DOHH2 (cell line): Measurements from ENCODE around the gene PIP4K2B.

Experiments
- H3F3A ChIP-seq: fragments of 200-600 bp; sonication (generic), shearing (Covaris generic); 2 replicates; pipeline ENCODE4 v1.6.0; 2016; ENCODE audit warnings: antibody characterized with exemption, mild to moderate bottlenecking; ENCODE audit not compliant: control insufficient read depth, insufficient read depth
- H3K27ac ChIP-seq: fragments of 200-600 bp; sonication (generic); 2 replicates; pipeline ENCODE4 v1.5.1; 2014; ENCODE audit warnings: low read depth, mild to moderate bottlenecking, low read length, moderate library complexity
- H3K27me3 ChIP-seq: fragments of 200-600 bp; sonication (generic); 2 replicates; pipeline ENCODE4 v1.6.1; 2014; ENCODE audit warnings: mild to moderate bottlenecking, low read length, mixed read lengths; ENCODE audit not compliant: control insufficient read depth
- H3K36me3 ChIP-seq: fragments of 200-600 bp; sonication (generic); 2 replicates; pipeline ENCODE4 v1.6.1; 2014; ENCODE audit warnings: mild to moderate bottlenecking, low read length, moderate library complexity, mixed read lengths; ENCODE audit not compliant: control insufficient read depth
- H3K4me1 ChIP-seq: fragments of 200-600 bp; sonication (generic); 2 replicates; pipeline ENCODE4 v1.6.1; 2014; ENCODE audit warnings: mild to moderate bottlenecking, low read length, mixed read lengths; ENCODE audit not compliant: control insufficient read depth
- H3K4me2 ChIP-seq: fragments of 200-600 bp; sonication (generic); 2 replicates; pipeline ENCODE4 v1.6.0; 2014; ENCODE audit warnings: mild to moderate bottlenecking, low read length, moderate library complexity
- H3K4me3 ChIP-seq: fragments of 200-600 bp; sonication (generic); 2 replicates; pipeline ENCODE4 v1.5.1; 2014; ENCODE audit warnings: mild to moderate bottlenecking, low read length, mixed read lengths
- H3K79me2 ChIP-seq: fragments of 200-600 bp; sonication (generic); 2 replicates; pipeline ENCODE4 v1.6.1; 2014; ENCODE audit warnings: mild to moderate bottlenecking, low read length, mixed read lengths; ENCODE audit not compliant: control insufficient read depth
- H3K9me2 ChIP-seq: fragments of 200-600 bp; sonication (generic); replicated peaks from 2 replicates; pipeline ENCODE4 v1.6.1; 2014; ENCODE audit warnings: mild to moderate bottlenecking, low read length, mixed read lengths; ENCODE audit not compliant: control insufficient read depth
- H3K9me3 ChIP-seq: fragments of 200-600 bp; sonication (generic); 2 replicates; pipeline ENCODE4 v1.6.1; 2014; ENCODE audit warnings: antibody characterized with exemption, low read length, mixed read lengths; ENCODE audit not compliant: control insufficient read depth, insufficient read depth
- H4K20me1 ChIP-seq: fragments of 200-600 bp; sonication (generic); 2 replicates; pipeline ENCODE4 v1.6.0; 2014; ENCODE audit warnings: low read depth, mild to moderate bottlenecking, antibody characterized with exemption, low read length, moderate library complexity; ENCODE audit not compliant: control insufficient read depth, insufficient read depth
- CTCF ChIP-seq: fragments of 200-600 bp; sonication (generic); IDR thresholded peaks from one replicate; pipeline ENCODE4 v1.5.1; 2014; ENCODE audit warnings: antibody characterized with exemption, mild to moderate bottlenecking, low read depth, low read length; ENCODE audit not compliant: poor library complexity, severe bottlenecking
- EZH2phosphoT487 ChIP-seq: fragments of 200-600 bp; sonication (generic); IDR thresholded peaks from 2 replicates; pipeline ENCODE4 v1.6.1; 2017; ENCODE audit warnings: borderline replicate concordance, mild to moderate bottlenecking, antibody characterized with exemption, low read length, moderate library complexity, mixed read lengths

The PIP4K2B gene

DNA sequence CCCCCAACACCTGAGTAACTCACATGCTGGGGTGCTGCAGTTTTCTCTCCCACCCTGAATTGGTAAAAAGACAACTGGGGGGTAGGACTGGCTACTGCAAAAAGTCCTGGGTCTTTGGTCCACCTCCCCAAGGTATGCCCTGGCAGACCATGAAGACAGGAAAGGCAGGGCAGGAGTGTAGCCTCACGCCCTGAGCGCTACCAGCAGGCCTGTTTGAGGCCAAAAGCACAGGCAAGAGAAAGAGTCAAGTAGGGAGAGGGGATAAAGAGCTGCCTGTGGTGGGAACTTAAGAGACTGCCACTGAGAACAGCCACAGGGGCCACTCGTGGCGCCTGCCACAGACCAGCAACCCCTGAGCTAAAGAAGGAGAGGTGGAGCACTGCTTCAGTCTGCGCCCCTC is 33.0 kb downstream of the PIP4K2B start:
- TF ChIP-seq CTCF (no peak), EZH2phosphoT487 (no peak)
- peaks cover 3% of the 10 kb centered on the region; the same call in 1 of the 2 replicates for H3F3A ChIP-seq

DNA sequence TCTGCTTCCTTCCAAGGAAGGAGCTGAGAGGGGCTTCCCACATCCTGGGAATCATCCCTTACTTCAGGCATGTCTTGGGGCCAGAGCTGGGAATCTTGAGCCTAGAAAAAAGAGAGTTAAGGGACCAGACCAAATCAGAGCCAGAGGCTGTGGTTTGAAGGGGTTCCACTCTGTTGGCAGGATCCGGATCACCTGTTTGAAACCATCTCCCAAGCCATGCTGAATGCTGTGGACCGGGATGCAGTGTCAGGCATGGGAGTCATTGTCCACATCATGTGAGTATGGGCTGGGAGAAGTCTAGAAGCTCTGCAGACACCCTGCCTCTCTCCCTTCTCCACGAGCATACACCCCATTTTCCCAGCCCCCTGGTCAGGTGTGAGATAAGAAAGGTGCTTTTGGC is 37.1 kb downstream of the PIP4K2B start:
- H3K36me3 ChIP-seq, result peaks cover 83% of the 10 kb centered on the region
- H3K4me2 ChIP-seq, result no peak overlapping the region
- no peak overlapping the region for H3K4me3 ChIP-seq
- no peaks in the 10 kb centered on the region for H3K9me3 ChIP-seq
- no peak overlapping the region for H3K27ac ChIP-seq
- peaks cover 4% of the 10 kb centered on the region; the same call in 1 of the 2 replicates for H4K20me1 ChIP-seq
- H3K4me1 ChIP-seq, result no peaks in the 10 kb centered on the region
- no peaks in the 10 kb centered on the region for H3K79me2 ChIP-seq
- no peaks in the 10 kb centered on the region for H3K27me3 ChIP-seq
- H3K9me2 ChIP-seq, result no peaks in the 10 kb centered on the region
- TF ChIP-seq EZH2phosphoT487, result no peak
- peaks cover 2% of the 10 kb centered on the region; the same call in 1 of the 2 replicates for H3F3A ChIP-seq

More for the DNA sequence above, 33.0 kb downstream of the PIP4K2B start:
- H3K27ac ChIP-seq, result no peak overlapping the region
- H3K4me3 ChIP-seq, result no peak overlapping the region
- H4K20me1 ChIP-seq, result peaks cover 4% of the 10 kb centered on the region; the same call in 1 of the 2 replicates
- H3K79me2 ChIP-seq, result no peaks in the 10 kb centered on the region
- no peaks in the 10 kb centered on the region for H3K9me2 ChIP-seq
- no peaks in the 10 kb centered on the region for H3K4me1 ChIP-seq
- H3K27me3 ChIP-seq, result no peaks in the 10 kb centered on the region
- H3K36me3 ChIP-seq, result peaks cover 82% of the 10 kb centered on the region
- no peak overlapping the region for H3K4me2 ChIP-seq
- H3K9me3 ChIP-seq, result no peaks in the 10 kb centered on the region

- no peaks in the 10 kb centered on the region for H3K9me2 ChIP-seq
- no peaks in the 10 kb centered on the region; the same call in 1 of the 2 replicates for H3F3A ChIP-seq
- H3K36me3 ChIP-seq, result peaks cover 81% of the 10 kb centered on the region
- H3K4me3 ChIP-seq, result no peak overlapping the region
- TF ChIP-seq EZH2phosphoT487 (no peak), CTCF (peak; percentile 73)
- peaks cover 4% of the 10 kb centered on the region; the same call in 1 of the 2 replicates for H4K20me1 ChIP-seq
- H3K79me2 ChIP-seq, result no peaks in the 10 kb centered on the region
- no peaks in the 10 kb centered on the region for H3K4me1 ChIP-seq
- no peak overlapping the region for H3K27ac ChIP-seq
- no peak overlapping the region for H3K4me2 ChIP-seq
- H3K9me3 ChIP-seq, result no peaks in the 10 kb centered on the region
- H3K27me3 ChIP-seq, result no peaks in the 10 kb centered on the region
Measured at GRCh38 chr17:38761612-38762011, 37.7 kb downstream of the PIP4K2B start.

GRCh38 chr17:38753071-38753506 is 46.3 kb downstream of the PIP4K2B start:
- Histone ChIP-seq H3K36me3 (peaks cover 43% of the 10 kb centered on the region), H4K20me1 (no peaks in the 10 kb centered on the region; the same call in 1 of the 2 replicates), H3K4me3 (peak overlapping the region; percentile 91), H3F3A (peaks cover 14% of the 10 kb centered on the region; the same call in 1 of the 2 replicates), H3K27ac (peak overlapping the region; percentile 43), H3K9me3 (no peaks in the 10 kb centered on the region), H3K9me2 (no peaks in the 10 kb centered on the region), H3K79me2 (peaks cover 33% of the 10 kb centered on the region), H3K27me3 (peaks cover 20% of the 10 kb centered on the region), H3K4me2 (peak overlapping the region; percentile 73), H3K4me1 (peaks cover 44% of the 10 kb centered on the region)
- TF ChIP-seq CTCF (no peak), EZH2phosphoT487 (no peak)
